Middle frontal gyrus (tissue), 1 donor: ENCODE measurements around the gene ATP5F1B.
"Not testable (repeated sequence)": the region's sequence is repeated elsewhere in the genome, so short reads cannot be mapped to it uniquely, and the experiment has no call there.

Experiments
- DNase-seq: peaks from one replicate; pipeline ENCODE4 v3.0.0-alpha.2; 2015; ENCODE audit warnings: low spot score; ENCODE audit errors: extremely low spot score

Gene ATP5F1B

DNA sequence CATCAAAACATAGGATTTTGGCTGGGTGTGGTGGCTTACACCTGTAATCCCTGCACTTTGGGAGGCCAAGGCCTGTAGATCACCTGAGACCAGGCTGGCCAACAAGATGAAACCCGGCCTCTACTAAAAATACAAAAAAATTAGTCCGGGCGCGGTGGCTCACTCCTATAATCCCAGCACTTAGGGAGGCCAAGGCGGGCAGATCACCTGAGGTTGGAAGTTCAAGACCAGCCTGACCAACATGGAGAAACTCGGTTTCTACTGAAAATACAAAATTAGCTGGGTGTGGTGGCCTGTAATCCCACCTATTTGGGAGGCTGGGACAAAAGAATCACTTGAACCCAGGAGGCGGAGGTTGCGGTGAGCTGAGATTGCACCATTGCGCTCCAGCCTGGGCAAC lies 2.2 kb upstream of the ATP5F1B start:
- DNase-seq = not testable (repeated sequence)

- DNase-seq = no peak
These were observed 525 bp downstream of the ATP5F1B start for GRCh38 chr12:56645201-56645716.

DNA sequence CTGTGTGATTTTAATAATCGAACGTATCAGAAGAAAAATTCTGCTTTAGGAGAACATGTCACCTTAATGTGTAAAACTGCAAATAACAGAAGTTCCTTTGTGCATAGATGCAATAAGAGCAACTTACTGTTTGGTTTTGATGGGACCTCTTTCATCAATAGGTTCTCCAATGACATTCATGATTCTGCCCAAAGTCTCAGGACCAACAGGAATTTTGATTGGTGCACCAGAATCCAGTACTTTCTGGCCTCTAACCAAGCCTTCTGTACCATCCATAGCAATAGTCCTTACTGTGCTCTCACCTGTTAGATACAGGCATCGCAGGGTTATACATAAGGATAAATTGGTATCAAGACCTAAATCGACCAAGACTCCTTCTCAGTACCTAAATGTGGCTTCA lies 1.1 kb downstream of the ATP5F1B start:
- no peak for DNase-seq

DNA sequence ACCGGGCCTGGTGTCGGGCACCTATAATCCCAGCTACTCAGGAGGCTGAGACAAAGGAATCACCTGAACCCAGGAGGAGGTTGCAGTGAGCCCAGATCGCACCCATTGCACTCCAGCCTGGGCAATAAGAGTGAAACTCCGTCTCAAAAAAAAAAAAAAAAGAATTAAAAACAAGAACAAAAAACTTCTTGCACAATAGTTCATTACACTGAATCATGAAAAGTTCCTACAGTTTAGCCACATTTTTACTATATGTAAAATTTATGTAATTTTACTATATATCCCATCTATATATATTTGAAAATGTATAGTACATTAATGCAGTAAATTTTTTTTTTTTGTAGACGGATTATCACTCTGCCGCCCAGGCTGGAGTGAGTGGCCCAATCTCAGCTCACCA lies 4.6 kb downstream of the ATP5F1B start:
- DNase-seq = no peak

DNA sequence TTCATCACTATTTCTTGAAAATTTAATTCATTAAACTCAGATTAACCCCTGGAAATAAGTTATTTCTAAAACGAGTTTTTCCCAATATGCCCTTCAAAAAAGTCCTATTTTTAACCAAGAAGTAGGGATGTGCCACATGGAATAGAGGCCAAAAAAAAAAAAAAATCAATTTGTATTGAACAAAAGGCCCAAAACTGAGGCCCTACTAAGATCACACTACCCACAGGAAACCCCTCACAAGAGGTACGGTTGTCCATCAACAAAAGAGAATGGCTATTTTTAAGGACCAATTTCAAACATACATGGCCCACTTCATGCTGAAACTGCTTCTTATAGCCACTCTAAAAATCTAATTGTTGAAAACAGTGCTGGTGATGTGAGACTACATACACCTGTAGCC lies 8.2 kb downstream of the ATP5F1B start:
- no peak for DNase-seq

- peak; percentile 90 for DNase-seq
These were observed 8.9 kb downstream of the ATP5F1B start for GRCh38 chr12:56636675-56637540.

DNA sequence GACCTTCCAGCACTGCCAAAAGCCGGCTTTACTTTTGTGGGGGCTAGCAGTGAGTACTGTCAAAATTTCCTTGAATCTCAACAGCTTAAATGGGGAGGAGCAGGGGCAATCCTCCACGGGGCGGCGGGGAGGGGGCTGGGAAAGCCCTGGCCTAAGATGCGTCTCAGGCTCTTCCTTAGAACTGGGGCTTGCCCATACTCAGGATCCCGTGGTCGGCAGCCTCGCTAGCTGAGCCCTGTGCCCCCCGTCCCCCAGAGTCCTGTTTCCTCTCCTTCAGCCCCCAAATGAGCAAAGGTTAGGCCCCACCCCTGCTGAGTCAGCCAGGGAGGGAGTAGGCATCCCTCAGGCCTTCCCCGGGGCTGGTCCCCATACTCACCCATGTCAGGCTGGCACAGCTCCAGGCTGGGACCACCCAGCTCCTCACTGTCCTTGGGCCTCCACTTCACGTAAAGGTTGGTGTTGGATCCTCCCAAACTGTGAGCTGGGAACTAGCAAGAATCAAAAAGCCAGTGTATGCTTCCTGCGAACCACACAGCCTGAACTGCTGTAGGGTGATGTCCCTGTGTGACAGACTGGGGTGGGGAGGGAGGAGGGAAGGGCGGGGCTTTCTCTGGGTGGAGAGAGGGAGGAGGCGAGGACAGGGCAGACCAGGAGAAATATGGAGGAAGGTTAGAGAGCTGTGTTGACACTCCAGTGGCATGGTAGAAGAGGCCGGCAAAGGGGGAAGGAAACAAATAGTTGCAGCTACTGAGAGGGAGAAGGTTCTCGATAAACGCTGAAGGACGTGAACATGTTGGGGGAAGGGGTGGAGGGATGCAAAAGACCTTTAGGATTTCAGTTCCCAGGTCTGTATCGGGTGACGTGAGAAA lies 9.7 kb downstream of the ATP5F1B start:
- no peak for DNase-seq

- DNase-seq = no peak
These were observed 10.7 kb downstream of the ATP5F1B start for GRCh38 chr12:56634837-56635791.

- no peak for DNase-seq
These were observed 11.4 kb downstream of the ATP5F1B start for GRCh38 chr12:56634242-56634836.

- DNase-seq = no peak
These were observed 12.1 kb downstream of the ATP5F1B start for GRCh38 chr12:56633468-56634241.

DNA sequence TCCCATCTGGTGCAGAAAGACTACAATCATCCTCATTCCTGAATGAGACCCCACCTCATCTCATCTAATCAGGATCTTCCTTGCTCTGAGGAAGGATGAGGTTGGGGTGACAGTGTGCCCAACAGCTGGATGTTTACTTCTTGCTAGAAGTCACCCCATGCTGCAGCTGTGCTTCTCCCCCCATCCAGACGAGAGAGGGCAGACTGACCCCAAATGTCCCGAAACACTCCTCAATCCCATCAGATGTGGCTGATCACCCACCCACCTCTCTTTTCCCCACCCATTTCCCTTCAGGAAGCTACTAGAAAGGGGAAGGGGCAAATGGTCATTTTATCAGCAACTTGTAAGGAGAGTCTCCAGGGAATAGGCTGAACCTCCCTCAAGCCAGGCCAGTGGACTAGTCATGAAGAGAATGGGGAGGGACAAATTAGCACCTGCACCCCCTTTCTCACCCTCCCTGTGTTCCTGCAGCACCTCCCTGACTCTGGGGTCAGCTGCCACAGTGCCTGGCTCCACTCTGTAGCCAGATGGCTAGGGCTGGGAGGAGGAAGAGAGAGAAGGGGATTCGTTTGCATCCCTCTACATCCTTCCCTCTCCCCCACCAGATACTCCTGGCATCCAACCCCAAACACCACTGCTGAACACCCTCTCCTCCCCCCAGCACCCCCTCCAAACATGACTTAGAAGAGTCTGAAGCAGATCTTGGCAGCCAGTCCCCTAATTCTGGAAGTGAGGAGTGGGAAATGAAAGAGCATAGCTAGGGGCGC lies 12.9 kb downstream of the ATP5F1B start:
- DNase-seq = no peak

GRCh38 chr12:56631790-56632700 lies 13.7 kb downstream of the ATP5F1B start:
- DNase-seq = no peak

- DNase-seq = peak; percentile 87
These were observed 15.6 kb downstream of the ATP5F1B start, which contains the start of gene BAZ2A for GRCh38 chr12:56630180-56630632. BAZ2A (minus strand) TSS chr12:56630326; CDS start chr12:56617530, 12,796 bp downstream.

DNA sequence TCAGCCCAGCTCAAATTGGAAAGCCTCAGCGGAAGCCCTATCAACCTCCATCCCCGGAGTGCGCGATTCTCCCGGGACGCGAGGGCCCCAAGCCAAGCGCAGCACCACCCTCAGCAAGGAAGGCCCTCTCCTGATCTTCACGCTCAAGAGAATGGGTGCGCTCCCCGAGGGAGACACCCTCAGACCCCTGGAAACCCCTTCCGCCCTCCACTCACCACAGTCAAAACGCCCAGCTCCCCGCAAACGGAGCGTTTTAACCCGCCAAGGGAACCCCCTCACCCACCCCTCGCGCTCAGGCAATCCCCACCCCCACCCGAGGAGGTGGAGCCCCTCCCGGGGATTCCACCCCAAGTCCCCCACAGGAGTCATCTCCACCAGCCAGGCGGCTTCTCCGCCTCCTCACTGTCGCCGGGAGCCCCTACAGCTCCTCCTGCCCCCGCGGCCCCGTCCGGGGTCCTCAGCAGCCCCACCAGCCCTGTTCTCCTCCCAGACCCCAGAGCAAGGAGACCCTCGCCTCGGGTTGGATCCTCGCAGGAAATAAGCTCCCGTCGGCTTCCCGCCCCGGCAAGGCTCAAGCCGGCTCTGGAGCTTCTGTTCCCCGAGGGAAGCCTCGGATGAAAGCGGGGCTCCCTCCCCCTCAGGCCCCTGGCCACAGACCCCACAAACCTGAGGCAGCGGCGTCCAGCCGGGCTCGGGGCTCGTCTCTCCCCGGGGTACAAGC lies 16.2 kb downstream of the ATP5F1B start:
- no peak for DNase-seq

DNA sequence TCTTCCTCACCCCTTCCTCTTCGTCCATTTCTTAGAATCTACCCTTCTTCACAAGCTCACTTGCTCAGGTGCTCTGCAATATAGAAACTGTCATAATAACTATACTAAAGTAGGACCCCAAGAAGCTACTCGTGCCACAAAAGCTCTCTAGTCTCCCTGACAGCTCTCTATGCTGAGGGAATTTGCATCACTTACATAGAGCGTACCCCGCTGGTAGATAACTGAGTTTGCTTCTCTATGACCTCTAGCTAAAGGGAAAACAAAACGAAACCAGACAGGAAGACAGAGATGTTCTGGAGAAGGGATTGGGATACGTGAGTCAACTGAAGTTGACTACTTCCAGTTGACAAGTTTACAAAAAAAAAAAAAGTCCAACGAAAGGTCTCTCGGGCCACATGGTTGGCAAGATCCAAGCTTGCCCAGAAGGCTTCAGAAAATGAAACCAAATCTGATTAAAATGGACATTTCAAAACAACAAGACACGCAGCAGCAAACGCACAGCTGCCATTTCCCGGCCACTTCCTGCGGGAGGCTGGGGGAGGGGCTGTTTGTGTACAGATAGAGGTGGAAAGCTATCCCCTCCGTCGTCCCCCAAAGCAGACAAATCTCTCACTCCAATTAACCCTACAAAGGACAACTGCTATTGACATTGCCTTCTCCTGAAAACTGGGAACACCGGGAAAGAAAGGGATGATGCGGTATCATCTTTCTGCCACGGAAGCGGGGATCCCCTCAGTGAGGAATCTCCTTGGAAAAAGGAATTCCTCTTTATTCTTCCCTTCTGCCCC lies 16.9 kb downstream of the ATP5F1B start:
- DNase-seq = no peak

- DNase-seq = no peak
These were observed 19.1 kb downstream of the ATP5F1B start for GRCh38 chr12:56626701-56627100.
